ENCODE measurements around the gene RAB3GAP2.
"Not testable (repeated sequence)": the region's sequence is repeated elsewhere in the genome, so short reads cannot be mapped to it uniquely, and the experiment has no call there.

RAB3GAP2 gene

DNA sequence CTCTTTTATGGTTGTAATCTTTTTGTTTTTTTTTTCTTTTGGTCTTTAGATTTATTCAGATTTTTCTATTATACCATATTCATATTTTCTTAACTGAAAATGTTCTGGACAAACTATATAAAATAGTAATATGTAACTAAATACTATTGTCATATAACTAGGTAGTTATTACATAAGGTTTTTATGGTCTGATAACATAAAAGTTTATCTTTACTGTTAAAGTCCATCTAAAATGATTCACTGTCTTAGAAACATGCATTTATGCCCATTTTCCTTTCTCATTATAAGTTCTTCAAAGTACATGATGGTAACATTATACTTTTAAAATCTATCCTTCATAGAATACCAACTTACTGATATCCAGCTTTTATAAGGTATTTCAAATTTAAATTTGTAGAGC, 149.2 kb downstream of the RAB3GAP2 start:
- H3K4me1 ChIP-seq: no peaks in the 10 kb centered on the region
- H3K27me3 ChIP-seq (ENCODE audit: low read depth): no peaks in the 10 kb centered on the region
- no peak overlapping the region for H3K4me3 ChIP-seq
- in situ Hi-C loops (cut with MboI; ENCODE audit: low sequenced_read_pairs): no loop called here
- DNase-seq (ENCODE audit: low spot score in 2 of 2): no peak
- no peaks in the 10 kb centered on the region for H3K9me3 ChIP-seq
- peaks cover 12% of the 10 kb centered on the region for H3K36me3 ChIP-seq (replicated peaks)

DNA sequence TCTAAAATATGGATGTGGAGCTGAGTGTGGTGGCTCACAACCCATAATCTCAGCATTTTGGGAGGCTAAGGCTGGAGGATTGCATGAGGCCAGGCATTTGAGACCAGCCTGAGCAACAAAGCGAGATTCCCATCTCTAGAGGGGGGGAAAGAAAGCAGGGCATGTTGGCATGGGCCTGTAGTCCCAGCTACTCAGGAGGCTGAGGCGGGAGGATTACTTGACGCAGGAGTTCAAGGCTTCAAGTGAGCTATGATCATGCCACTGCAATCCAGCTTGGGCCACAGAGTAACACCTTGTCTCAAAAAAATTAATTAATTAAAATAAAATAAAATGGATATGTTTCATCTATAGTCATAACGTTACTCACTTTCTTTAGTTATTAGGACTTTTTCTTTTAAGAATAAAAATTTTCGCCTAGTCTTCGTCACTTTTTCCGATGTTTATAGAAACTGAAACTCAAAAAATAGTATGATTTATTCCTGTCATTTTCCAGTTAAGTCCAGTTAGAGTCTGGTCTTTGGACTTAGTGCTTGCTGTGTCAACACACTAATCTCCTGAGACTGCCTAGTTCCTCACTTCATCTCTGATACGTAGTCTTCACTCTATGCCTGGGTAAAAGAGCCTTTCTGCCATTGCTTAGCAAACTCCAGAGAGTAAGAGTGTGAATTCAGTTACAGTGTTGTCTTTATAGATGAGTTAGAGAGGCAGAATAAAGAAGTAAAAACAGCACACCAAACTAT, 150.3 kb downstream of the RAB3GAP2 start:
- in situ Hi-C loops (cut with MboI; ENCODE audit: low sequenced_read_pairs): no loop called here
- H3K9me3 ChIP-seq: no peaks in the 10 kb centered on the region
- H3K36me3 ChIP-seq (replicated peaks): peaks cover 11% of the 10 kb centered on the region
- no peak overlapping the region for H3K4me3 ChIP-seq
- H3K27me3 ChIP-seq (ENCODE audit: low read depth): no peaks in the 10 kb centered on the region
- no peak for DNase-seq (ENCODE audit: low spot score in 2 of 2)
- H3K4me1 ChIP-seq: no peaks in the 10 kb centered on the region

DNA sequence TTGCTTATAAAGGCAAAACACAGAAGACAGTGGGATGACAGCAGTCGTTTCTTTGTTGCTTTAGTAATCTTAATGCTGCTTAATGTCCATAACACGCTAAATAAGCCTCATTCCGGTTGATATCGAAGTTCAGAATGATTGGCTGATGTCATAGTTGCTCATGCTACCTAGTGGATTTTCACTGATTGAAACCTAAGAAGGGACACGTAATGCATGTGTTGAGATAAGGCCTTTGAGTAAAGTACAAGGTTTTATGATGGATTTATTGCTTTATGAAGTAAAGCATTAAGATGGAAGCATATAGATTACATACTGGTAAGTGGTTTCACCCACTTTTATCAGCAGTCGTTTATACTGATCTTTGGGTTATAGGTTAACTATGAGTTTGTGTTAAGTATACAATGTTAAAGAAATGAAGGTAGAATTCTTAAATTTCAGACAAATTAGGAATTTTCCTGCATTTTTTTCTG, 153.2 kb downstream of the RAB3GAP2 start:
- in situ Hi-C loops (cut with MboI; ENCODE audit: low sequenced_read_pairs): no loop called here
- H3K4me1 ChIP-seq: no peaks in the 10 kb centered on the region
- H3K9me3 ChIP-seq: no peaks in the 10 kb centered on the region
- no peak overlapping the region for H3K4me3 ChIP-seq
- no peak for DNase-seq (ENCODE audit: low spot score in 2 of 2)
- H3K36me3 ChIP-seq (replicated peaks): peaks cover 29% of the 10 kb centered on the region
- no peaks in the 10 kb centered on the region for H3K27me3 ChIP-seq (ENCODE audit: low read depth)

DNA sequence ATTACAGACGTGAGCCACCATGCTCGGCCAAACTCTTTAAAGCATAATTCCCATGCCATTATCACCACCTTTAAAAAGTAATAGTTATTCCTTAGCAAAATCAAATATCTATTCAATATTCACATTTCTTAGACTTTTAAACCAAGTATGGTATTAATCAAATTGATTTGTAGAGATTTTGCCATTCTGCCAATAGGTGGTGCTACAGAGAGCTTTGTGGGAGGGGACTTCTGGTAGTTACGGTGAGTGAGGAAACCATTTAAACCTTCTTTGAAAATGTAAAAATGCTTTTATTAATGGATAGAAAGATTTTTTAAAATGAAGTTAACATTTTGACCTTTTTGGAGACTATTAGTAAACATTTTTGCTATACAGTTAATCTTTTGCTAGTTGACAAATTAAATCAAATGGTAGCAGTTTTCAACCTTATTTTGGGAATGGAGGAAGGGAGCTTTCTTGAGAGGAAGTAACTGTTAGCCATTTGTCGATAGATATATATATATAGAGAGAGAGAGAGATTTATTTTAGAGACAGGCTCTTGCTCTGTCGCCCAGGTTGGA, 159.0 kb downstream of the RAB3GAP2 start:
- DNase-seq (ENCODE audit: low spot score in 2 of 2): peak; percentile 38 to 43
- no peaks in the 10 kb centered on the region for H3K9me3 ChIP-seq
- no peaks in the 10 kb centered on the region for H3K4me1 ChIP-seq
- peaks cover 61% of the 10 kb centered on the region for H3K36me3 ChIP-seq (replicated peaks)
- in situ Hi-C loops (cut with MboI; ENCODE audit: low sequenced_read_pairs): no loop called here
- H3K27me3 ChIP-seq (ENCODE audit: low read depth): no peaks in the 10 kb centered on the region
- H3K4me3 ChIP-seq: no peak overlapping the region

DNA sequence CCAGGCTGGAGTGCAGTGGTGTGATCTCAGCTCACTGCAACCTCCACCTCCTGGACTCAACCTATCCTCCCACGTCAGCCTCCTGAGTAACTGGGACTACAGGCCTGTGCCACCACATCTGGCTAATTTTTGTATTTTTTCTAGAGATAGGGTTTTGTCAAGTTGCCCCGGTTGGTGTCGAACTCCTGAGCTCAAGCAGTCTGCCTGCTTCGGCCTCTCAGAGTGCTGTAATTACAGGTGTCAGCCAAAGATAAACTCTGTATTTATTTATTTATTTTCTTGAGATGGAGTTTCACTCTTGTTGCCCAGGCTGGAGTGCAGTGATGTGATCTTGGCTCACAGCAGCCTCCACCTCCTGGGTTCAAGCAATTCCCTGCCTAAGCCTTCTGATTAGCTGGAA, 159.7 kb downstream of the RAB3GAP2 start:
- H3K27me3 ChIP-seq (ENCODE audit: low read depth); H3K4me1 ChIP-seq; DNase-seq (ENCODE audit: low spot score in 2 of 2); H3K9me3 ChIP-seq; H3K4me3 ChIP-seq; in situ Hi-C loops (cut with MboI; ENCODE audit: low sequenced_read_pairs): not testable (repeated sequence)
- H3K36me3 ChIP-seq (replicated peaks): peaks cover 58% of the 10 kb centered on the region

DNA sequence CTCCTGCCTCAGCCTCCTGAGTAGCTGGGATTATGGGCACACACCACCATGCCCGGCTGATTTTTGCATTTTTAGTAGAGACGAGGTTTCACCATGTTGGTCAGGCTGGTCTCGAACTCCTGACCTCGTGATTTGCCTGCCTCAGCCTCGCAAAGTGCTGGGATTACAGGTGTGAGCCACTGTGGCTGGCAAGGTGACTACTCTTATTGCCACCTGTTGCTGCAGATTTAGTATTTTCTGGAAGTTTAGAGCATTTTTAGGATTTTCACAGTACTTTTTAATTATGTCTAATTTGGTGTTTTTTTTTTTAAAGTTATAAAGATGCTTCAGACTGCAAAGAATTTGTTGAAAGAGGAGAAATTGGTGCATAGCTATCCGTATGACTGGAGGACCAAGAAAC, 161.8 kb downstream of the RAB3GAP2 start:
- in situ Hi-C loops (cut with MboI; ENCODE audit: low sequenced_read_pairs); H3K9me3 ChIP-seq; DNase-seq (ENCODE audit: low spot score in 2 of 2); H3K27me3 ChIP-seq (ENCODE audit: low read depth); H3K4me1 ChIP-seq; H3K4me3 ChIP-seq: not testable (repeated sequence)
- H3K36me3 ChIP-seq (replicated peaks): peaks cover 59% of the 10 kb centered on the region

DNA sequence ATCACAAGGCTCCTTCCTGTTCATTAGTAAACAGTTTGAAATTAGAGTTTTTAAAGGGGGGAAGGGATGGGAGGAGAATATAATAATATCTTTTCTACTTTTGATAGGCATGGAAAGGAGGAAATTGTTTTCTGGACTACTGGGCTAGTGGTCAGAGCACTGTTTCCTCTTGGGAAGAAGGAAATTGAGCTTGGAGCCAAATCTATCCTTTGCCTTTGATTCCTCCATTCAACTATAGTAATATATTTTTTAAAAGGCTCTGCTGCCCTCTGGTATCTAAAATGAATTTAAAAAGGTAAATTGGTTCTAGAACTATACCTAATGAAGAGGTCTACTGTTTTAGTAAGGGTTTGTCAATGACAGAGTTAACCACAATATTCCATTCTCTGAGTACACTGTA, 172.4 kb downstream of the RAB3GAP2 start:
- DNase-seq (ENCODE audit: low spot score in 2 of 2): no peak
- Histone ChIP-seq H3K27me3 (ENCODE audit: low read depth) (no peaks in the 10 kb centered on the region), H3K36me3 (replicated peaks) (peaks cover 63% of the 10 kb centered on the region), H3K4me1 (peaks cover 11% of the 10 kb centered on the region), H3K4me3 (no peak overlapping the region), H3K9me3 (no peaks in the 10 kb centered on the region)
- in situ Hi-C loops (cut with MboI; ENCODE audit: low sequenced_read_pairs): no loop called here
